Stimulated activated CD4-positive, alpha-beta T cell treated with anti-CD3 and anti-CD28 coated beads, Interleukin-12 subunit alpha, Interleukin-12 subunit beta, amount 100 ng/mL, for 48 hours (primary cell): Measurements from ENCODE around the gene HOXB7.

Experiments
- DNase-seq, 3 donors: peaks; one replicate each; pipeline ENCODE4 v3.0.0-alpha.2; 2020; ENCODE audit warnings: low read depth in 2 of 3, low spot score in 1 of 3

Gene HOXB7

DNA sequence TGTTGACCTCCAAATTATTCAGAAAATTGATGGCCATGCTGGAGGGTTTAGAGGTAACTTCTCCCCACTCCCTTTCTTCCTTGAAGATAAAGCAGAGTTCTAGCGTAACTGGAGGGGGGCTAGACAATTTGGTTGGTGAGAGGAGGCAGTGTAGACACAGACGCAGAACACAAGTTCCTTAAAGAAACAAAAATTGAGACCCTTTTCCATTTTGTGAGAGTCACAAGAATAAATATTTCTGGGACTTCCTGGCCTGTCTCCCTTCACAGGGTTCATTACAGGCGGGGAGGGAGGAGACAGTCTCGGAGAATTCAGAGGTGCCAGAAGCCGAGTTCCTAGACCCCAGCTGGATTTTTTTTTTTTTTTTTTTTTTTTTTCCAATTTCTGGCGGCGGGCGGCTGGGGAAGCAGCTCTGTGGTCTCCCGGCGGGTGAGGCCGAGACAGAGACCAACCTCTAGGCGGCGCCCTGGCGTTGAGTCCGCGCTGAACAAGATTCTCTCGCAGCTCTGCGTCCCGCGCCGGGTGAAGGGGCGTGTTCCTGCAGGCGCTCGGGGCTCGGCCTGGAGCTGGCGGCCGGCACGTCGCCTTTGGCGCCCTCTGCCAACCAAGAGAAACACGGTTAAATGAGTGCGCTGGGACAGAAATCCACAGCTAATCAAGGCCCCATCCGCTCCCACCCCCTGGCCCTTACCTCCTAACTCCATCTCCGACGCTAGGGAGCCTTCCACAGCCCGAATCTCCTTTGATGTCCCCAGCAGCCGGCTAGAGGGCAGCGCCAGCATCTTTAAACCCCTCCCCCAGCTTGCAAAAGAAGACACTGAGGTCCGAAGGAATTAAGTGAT, 25.6 kb upstream of the HOXB7 start:
- peak; percentile 66 to 78 (median 75) for DNase-seq

DNA sequence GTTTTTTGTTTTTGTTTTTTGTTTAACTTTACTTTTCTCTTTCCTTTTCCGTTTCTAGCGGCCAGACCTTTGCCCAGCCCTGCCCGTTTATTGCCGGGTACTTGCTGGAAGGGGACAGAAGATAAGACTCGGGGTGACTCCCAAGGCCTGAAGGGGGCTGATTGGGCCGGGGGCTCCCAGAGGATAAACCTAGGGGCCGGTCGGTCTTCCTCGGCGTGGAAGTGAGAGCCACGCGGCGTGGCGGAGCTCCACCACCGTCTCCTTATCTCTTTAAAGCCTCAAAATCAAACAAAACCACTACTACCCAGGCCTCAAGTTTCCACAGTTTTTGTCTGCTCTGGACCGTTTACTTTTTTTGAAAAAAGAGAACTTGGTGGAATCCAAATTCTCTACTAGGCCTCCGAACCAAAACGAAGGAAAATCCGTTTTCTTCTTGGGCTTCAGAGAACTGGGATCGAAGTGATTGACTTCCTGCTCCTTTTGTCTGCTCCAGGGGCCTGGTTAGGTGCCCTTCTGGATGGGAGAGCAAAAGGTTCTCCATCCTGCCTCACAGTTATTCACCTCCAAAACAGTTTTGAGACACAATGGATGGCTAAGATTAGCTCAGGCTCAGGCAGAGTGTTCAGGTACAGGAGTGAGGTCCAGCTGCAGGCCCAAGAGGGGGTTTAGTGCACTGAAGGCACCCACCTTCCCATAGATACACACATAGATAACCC, 23.8 kb upstream of the HOXB7 start:
- DNase-seq = no peak

DNA sequence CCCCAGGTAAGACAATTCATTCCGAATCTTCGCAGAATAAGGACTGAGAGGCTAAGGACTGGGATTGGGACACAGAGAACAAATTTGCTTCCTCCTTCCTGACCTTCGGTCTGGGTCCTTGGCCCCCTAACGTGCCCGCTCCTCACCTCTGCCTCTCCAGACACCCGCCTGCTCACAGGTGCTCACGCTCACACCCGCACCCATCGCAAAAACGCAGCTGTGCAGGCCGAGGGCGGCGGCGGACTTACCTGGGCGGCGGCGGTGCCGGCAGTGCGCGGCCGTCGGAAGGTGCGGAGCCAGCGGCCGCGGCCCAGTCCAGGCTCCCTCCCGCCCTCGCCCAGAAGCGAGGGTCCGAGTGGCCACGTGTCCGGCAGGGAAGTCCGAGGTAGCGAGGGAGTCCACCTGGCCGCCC, 22.5 kb upstream of the HOXB7 start:
- no peak for DNase-seq

DNA sequence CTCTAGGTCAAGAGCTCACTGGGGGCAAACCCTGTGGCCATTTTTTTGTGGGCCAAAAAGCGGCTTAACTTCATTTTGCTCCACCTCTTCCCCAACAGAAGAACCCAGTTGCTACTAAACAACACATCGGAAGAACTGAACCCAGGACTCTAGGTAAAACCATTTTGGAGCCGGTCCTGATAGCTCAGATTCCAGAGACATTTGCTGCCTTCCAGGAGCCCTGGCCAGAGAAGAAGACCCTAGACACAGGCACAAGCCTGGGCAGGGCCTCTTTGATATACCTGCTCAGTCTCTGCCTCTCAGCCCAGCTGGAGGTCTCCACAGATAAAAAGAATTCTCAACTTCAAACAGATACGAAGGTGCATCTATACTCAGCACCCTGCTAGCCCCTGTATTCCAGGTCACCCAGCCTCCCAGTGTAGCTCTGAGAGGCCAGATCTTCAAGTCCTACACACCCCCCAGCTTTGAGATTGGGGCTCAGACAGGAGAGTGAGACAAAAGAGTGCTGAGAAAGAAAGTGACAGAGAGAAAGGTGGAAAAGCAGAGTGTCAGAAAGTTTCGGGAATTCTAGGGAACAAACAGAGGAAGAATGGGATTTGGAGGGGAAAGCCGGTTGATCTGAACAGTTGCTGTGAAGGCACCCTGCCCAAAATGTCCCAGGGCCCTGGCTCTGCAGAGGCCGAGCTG, 21.9 kb upstream of the HOXB7 start:
- DNase-seq = no peak

DNA sequence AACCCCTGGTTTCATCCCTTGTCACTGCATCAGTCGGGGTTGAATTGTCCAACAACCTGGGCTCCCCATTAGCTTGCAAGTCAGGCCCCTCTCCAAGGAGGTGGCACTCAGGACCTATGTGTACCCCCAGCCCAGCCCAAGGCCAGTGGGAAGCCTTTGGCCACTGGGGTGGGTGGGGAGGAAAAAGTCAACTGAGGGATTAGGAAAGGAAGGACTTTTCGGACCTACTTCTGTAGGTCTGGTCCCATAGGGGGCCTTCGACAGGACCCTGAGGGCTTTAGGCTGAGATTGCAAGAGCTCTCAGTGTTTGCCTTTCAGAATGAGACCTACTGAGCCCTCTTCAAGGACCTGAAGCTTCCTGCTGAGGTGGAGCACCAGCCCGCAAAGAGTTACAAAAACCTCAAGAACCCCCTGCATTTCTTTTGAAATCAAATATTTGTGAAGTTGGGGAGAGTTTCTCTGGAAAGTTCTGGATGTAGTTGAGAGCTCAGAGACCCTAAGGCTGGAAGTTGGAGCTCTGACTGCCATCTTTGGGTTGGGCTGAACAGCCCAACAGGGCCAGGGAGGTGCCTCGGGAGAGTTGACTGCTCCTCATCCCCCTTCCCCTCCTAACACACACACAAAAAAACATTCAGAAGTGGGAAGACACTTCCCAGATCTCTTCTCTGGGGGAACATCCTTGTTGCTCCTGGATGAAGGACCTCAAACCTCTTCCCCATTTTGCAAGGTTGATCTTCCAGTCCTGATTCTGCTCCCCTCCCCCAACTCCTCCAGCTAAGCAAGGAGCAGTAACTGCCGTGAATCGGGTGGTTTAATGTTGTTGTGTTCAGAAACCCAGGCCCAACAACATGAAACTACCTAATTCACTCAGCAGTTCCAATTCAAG, 21.1 kb upstream of the HOXB7 start:
- DNase-seq = no peak

GRCh38 chr17:48630925-48631692, 20.3 kb upstream of the HOXB7 start:
- no peak for DNase-seq

GRCh38 chr17:48630009-48630924, 19.4 kb upstream of the HOXB7 start:
- DNase-seq = no peak

DNA sequence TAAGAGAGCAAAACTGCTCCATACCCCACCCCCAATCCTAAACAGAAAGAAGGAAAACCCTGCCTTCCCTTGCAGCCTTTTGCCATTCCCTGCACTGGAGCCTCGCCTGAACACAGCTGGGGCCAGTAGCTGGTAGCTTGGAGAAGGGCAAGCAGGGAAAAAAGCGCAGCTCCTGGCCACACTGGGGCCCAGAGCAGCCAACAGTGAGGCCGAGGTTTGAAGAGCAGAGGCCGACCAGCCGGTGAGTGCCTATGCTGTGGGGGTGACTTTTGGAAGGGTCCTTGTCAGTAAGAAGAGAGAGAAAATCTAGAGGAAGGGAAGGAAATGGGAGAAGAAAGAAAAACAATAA, 18.6 kb upstream of the HOXB7 start:
- DNase-seq = no peak

DNA sequence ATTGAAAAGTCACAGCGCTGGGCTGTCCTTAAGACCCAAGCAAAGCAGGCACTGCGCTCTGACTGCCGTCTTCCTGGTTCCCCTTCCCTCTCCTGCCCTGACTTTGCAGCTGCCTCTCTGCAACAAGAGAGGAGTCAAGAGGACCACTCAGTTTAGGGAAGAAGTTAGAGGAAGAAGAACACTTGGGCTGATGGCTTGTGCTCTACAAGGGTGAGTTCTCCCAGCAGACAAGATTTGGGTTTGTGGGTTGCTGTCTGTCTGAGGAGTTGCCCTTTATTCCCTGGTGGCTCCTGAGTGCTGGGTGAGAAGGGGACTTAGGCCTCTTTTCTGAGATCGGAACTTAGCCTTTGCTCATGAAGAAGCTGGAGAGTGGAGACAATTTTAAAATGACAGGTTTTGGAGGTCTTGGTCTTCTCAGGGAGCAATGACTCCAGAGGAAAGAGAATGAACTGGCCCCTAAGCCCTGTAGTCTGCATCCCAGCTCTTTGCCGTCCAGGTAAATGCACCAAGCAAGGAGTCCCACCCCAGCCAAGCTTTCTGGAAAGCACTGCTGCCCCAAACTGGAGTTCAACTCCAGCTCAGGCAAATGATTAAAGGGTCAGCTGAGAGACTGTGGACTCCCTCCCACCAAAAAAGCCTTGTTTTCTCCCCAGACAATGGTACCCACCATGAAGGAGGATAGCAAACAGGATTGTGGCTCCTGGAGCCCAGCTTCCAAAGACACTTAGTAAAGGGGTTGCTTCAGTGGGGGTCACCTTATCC, 18.0 kb upstream of the HOXB7 start:
- DNase-seq = no peak

DNA sequence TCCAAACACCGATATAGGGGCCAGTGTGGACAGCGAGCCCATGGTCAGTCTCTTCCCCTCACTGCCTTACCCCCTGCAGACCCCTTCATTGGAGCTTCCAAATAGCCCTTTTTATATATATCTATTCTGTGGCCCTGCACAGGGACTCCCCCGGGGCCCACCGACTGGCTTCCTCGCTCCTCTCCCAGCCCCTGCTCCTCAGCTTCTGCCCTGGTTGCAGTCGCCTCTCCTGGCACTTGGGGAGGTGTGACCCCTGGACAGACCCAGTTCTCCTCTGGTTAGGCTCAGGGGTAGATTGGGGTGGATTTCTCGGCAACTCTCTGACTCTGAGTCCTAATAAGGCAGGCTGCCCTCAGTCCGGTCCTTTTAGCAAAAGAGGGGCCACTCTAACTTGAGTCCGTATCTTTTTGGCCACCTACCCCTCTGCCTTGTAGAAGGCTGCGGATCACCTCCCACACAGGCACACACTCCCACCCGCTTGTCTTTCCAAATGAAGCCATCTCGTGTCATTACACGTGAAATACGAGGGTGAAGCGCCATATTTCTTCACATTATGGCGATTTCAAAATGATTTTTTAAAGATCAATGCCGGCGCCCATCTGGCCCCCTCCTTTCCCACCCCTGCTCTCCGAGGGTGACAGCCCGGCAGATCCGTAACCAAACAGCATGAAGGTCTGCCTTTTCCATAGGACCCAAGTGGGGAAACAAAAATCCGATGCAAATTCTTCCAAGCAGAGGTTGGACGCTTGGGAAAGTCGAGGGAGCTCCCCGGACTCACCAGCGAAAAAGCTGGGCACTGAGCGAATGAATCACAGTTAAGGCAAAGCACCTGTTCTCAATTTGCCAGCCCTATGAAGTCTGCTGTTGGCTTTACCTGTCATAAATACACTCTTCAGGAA, 17.1 kb upstream of the HOXB7 start:
- no peak for DNase-seq

DNA sequence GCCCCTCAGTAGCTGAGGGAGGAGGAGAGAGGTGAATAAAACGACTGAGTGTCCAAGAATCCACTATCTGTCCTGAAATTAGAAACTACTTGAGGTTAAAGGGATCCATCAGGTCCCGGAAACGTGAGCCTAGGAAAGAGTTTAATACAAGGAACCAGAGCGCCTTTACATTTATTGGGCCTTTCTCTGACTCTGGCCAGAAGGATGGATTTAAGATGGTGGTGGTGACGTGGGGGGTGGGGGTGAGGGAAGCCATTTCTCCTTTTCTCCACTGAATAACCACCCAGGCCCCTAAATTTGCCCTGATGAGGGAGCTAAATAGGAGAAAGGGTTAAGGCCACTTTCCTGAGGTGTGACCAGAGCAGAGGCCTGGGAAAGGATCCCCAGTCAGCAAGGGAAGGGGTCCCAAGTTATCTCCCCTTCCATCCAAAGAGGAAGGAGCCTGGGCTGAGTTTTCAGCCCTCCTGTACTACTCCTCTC, 16.3 kb upstream of the HOXB7 start:
- no peak for DNase-seq

DNA sequence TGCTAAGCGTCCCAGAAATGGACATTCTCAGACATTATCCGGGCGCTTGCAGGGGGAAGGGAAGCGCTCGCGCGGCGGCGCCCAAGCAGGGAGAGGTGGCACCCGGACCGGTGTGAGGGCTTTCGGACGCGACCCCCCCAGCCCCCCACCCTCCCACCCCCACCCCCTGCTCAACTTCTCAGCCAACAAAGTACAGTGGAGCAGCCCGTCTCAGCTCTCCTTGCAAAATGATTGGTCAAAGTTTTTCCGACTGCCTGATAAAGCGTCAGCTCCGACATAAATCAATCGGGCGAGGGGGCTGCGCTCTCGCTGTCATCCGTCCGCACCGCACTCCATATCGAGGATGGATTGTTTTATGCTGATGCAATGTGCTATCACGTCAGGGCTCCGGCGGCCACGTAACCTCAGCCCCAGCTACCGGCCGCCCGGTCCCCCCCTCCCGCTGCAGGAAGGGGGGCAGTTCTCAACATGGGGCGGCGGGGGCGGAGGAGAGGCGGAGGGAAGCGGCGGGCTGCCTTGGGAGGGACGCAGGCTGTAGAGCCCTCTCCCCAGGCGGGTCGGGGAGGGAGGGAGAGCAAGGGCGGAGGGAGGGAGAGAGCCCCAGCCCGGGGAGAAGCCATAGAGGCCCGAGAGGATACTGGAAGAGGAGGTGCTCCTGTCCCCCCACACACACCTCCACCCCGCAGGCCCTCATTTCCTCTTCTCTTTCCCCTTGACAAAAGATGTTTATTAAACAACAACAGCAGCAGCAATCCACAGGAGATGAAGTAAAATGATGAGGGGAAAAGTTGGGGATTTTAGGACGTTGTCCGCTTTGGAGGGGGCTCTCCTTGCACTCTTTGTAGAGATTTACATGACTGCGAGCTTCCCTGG, 15.7 kb upstream of the HOXB7 start, which contains the start of gene HOXB9:
Gene HOXB9 (minus strand): TSS at position 114 of the 873 bp plus-strand sequence. CDS start 89 bp downstream, at position 25.
- no peak for DNase-seq

- DNase-seq = no peak
Measured at GRCh38 chr17:48625495-48626244, 14.9 kb upstream of the HOXB7 start.

DNA sequence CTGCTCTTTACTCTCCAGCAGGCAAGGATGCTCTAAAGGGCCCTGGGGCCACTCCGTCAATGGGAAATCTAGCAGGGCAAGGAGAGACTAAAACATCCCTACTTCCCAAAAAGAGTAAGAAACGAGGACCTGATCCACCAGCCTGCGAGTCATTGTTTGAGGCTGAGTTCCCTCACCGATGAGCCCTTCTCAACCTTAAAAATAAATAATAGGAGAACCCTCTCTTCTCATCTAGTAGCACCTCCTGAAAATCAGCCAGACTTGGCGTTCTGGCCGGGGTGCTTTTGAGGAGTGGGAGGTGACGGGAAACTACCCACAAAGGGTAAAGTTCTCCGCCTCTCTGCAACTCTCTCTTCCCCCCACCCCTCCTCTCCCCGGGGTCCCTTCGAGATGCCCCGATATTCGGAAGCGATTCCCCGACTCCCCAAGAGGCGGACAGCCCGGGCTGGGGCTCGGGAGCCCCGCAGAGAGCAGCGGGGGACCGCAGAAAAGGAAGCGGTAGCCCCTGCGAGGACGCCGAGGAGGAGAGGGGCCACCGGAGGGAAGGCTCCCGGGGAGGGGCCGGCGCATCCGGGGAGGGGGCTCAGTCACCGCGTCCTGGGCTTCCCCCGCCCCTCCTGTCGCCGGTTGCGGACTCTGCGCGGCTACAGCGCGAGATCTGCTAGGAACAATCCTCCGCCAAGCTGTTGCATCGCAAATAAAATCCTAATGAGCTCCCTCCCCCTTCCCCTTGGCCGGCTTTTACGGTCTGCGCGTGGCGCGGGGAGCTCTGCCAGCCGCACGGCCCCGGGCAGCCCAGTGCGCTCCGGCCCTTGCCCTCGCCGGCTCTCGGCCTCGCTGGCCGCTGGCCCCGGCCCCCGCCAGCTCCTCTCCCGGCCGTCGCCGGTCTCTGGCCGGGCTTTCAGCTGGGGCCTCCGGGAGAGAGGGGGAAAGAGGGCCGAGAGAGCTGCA, 14.0 kb upstream of the HOXB7 start:
- no peak for DNase-seq
